Stomach (tissue), 4 donors: ENCODE measurements around the gene MRPL2.

Source experiments
- CTCF ChIP-seq, 7 experiments: fragments of 450-650 bp in 4 of 7; fragments of 200-600 bp in 3 of 7; sonication (generic) in 3 of 7; IDR thresholded peaks; one replicate each; pipeline ENCODE4 v1.5.1; 2016 to 2019; ENCODE audit warnings: antibody characterized with exemption in 7 of 7, control low read depth in 2 of 7, mild to moderate bottlenecking in 1 of 7
- POLR2A ChIP-seq, 4 donors: fragments of 450-650 bp; IDR thresholded peaks; one replicate each; pipeline ENCODE4 v1.6.1; 2016; ENCODE audit warnings: antibody characterized with exemption in 4 of 4, control low read depth in 2 of 4, mild to moderate bottlenecking in 1 of 4, moderate library complexity in 1 of 4

- TF ChIP-seq CTCF (IDR thresholded peaks at IDR 0.05), result no peak
- TF ChIP-seq POLR2A (IDR thresholded peaks at IDR 0.05), result no peak
These were observed 42.3 kb downstream of the MRPL2 start for GRCh38 chr6:43016943-43017334.
